GM18505 (cell line): ENCODE data around the gene CDA.

Experiments used
- ATAC-seq: cut with Tn5 transposase; IDR thresholded peaks from one replicate; pipeline ENCODE4 v1.9.1; 2021; ENCODE audit not compliant: unreplicated experiment
- POLR2A ChIP-seq: IDR thresholded peaks from 4 replicates; pipeline ENCODE4 v1.6.1; 2011; ENCODE audit warnings: borderline replicate concordance; ENCODE audit not compliant: insufficient read depth, insufficient read length; ENCODE audit errors: extremely low read depth

The CDA gene

GRCh38 chr1:20634065-20634593, 45.2 kb downstream of the CDA start:
- ATAC-seq, result no peak
- no peak for TF ChIP-seq POLR2A

GRCh38 chr1:20634594-20635084, 45.7 kb downstream of the CDA start:
- ATAC-seq, result no peak
- TF ChIP-seq POLR2A, result no peak

- no peak for TF ChIP-seq POLR2A
- no peak for ATAC-seq
These were observed 48.0 kb downstream of the CDA start for GRCh38 chr1:20636785-20637347.

GRCh38 chr1:20640183-20640597, 51.3 kb downstream of the CDA start:
- ATAC-seq, result no peak

GRCh38 chr1:20641975-20642374, 53.1 kb downstream of the CDA start:
- no peak for TF ChIP-seq POLR2A
- no peak for ATAC-seq

More at GRCh38 chr1:20640183-20640597, 51.3 kb downstream of the CDA start:
- no peak for TF ChIP-seq POLR2A

GRCh38 chr1:20643080-20643479, 54.2 kb downstream of the CDA start:
- ATAC-seq, result no peak
- TF ChIP-seq POLR2A, result no peak

GRCh38 chr1:20644416-20644815, 55.5 kb downstream of the CDA start:
- no peak for ATAC-seq
- no peak for TF ChIP-seq POLR2A

GRCh38 chr1:20645414-20645813, 56.5 kb downstream of the CDA start:
- TF ChIP-seq POLR2A, result no peak

GRCh38 chr1:20648438-20648837, 59.5 kb downstream of the CDA start:
- no peak for TF ChIP-seq POLR2A

More at GRCh38 chr1:20645414-20645813, 56.5 kb downstream of the CDA start:
- no peak for ATAC-seq

GRCh38 chr1:20648946-20649345, 60.0 kb downstream of the CDA start:
- TF ChIP-seq POLR2A, result no peak

More at GRCh38 chr1:20648438-20648837, 59.5 kb downstream of the CDA start:
- ATAC-seq, result no peak

GRCh38 chr1:20652300-20652699, 63.4 kb downstream of the CDA start:
- ATAC-seq, result no peak
- TF ChIP-seq POLR2A, result no peak

More at GRCh38 chr1:20648946-20649345, 60.0 kb downstream of the CDA start:
- ATAC-seq, result no peak

- TF ChIP-seq POLR2A, result no peak
- no peak for ATAC-seq
These were observed 65.3 kb downstream of the CDA start for GRCh38 chr1:20654104-20654690.

GRCh38 chr1:20657024-20657423, 68.1 kb downstream of the CDA start:
- no peak for TF ChIP-seq POLR2A
- ATAC-seq, result no peak

GRCh38 chr1:20658166-20658915, 69.4 kb downstream of the CDA start:
- no peak for TF ChIP-seq POLR2A
- ATAC-seq, result no peak

- no peak for ATAC-seq
- TF ChIP-seq POLR2A, result no peak
These were observed 71.5 kb downstream of the CDA start for GRCh38 chr1:20660363-20660762.

- no peak for TF ChIP-seq POLR2A
- ATAC-seq, result no peak
These were observed 71.9 kb downstream of the CDA start for GRCh38 chr1:20660847-20661206.
